HT-29 (cell line): Measurements from ENCODE around the gene ARRDC1. TPM values are rescaled to one million over a fixed set of nuclear protein-coding genes. Genes with fewer than 3 reads are reported as not detected.

ENCODE experiments used
- DNase-seq: peaks from one replicate; pipeline ENCODE4 v3.0.0-alpha.2; 2015; ENCODE audit warnings: low spot score
- small RNA-seq: library from RNA; depleted of rRNA; stranded (forward); fragments of <200 nt; gene quantifications from one replicate; pipeline ENCODE3, GENCODE V24; 2014
- total RNA-seq: library from RNA; depleted of rRNA; stranded (reverse); fragments of >200 nt; shearing (Covaris generic); gene quantifications from 2 replicates; pipeline ENCODE4 v1.2.3, GENCODE V29; 2014; rRNA removed

ARRDC1 gene
- total RNA-seq, 1 experiment from 2014 or later: 189 TPM

- DNase-seq: no peak
Observed at GRCh38 chr9:137639303-137640051, 34.0 kb downstream of the ARRDC1 start.

GRCh38 chr9:137640862-137641261 lies 35.4 kb downstream of the ARRDC1 start:
- no peak for DNase-seq

- DNase-seq: no peak
Observed at GRCh38 chr9:137642118-137642601, 36.7 kb downstream of the ARRDC1 start.

DNA sequence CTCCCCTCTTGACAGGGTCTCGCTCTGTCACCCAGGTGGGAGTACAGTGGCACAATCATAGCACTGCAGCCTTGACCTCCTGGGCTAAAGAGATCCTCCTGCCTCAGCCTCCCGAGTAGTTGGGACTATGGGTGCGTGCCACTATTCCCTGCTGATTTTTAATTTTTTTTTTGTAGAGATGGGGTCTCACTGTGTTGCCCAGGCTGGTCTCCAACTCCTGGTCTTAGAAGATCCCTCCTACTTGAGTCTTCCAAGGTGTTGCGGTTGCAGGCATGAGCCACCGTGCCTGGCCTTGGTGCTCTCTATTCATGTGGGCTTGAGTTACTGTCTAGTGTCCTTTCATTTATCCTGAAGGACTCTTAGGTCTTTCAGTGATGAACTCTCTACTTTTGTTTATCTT lies 37.4 kb downstream of the ARRDC1 start:
- no peak for DNase-seq

DNA sequence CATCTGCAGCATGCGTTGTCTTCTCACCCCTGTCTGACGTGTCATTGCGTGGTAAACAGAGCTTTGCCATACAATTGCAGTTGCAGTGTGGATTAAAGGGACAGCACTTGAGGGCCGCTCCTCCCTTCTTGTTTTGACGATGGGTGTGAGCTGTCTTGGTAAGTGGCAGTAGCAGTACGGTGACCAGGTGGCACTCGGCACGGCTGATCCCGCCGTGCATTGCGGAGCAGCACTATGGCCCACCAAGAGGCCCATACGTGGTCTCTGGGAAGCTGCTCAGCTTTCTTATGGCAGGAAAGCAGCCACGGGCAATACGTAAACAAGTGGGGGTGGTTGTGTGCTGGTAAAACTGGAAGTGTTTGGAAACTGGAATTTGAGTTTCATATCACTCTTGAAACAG lies 38.4 kb downstream of the ARRDC1 start:
- no peak for DNase-seq

DNA sequence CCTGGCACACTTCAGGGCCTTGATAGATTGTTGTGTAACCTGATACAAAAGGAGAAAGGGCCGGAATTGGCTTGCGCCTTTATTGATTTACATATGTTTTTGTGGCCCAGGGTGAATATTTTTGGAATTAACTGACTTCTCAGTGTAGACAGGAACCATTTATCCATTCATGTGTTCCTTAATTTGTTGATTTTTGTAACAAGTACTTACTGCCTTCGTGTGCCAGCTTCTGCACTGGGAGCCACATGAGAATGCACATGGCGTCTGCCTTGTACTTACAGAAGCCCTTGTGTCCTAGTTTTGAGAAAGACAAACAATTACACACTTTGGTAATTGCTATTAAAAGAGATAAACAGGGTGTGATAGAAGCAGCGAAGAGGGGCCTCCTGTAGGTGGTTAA lies 39.7 kb downstream of the ARRDC1 start:
- DNase-seq: no peak

GRCh38 chr9:137646341-137646740 lies 40.9 kb downstream of the ARRDC1 start:
- DNase-seq: no peak

- no peak for DNase-seq
Observed at GRCh38 chr9:137647096-137647714, 41.7 kb downstream of the ARRDC1 start.

- no peak for DNase-seq
Observed at GRCh38 chr9:137648396-137648795, 42.9 kb downstream of the ARRDC1 start.

GRCh38 chr9:137649553-137649952 lies 44.1 kb downstream of the ARRDC1 start:
- no peak for DNase-seq

DNA sequence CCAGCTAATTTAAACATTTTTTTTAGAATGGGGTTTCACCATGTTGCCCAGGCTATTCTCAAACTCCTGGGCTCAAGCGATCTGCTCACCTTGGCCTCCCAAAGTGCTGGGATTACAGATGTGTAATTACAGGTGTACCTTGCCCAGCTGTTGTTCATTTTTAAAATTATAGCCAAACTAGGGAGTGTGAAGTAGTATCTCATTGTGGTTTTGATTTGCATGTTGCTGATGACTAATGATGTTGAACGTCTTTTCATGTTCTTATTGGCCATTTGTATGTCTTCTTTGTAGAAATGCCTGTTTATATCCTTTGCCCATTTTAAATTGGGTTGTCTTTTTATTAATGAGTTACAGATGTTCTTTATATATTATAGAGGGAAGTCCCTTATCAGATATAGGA lies 44.8 kb downstream of the ARRDC1 start:
- DNase-seq: no peak

DNA sequence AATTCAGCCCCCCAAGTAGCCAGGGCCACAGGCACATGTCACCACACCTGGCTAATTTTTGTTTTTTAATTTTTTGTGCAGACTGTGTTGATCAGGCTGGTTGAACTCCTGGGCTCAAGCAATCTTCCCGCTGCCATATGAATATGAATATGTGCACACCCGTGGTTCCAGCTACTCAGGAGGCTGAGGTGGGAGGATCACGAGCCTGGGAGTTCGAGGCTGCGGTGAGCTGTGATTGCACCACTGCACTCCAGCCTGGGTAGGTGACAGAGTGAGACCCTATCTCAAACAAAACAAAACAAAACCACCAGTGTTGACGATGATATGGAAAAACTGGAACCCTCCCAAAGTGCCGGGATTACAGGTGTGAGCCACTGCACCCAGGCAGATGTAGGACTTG lies 45.3 kb downstream of the ARRDC1 start:
- DNase-seq: no peak

- DNase-seq: no peak
Observed at GRCh38 chr9:137656416-137656815, 50.9 kb downstream of the ARRDC1 start.

DNA sequence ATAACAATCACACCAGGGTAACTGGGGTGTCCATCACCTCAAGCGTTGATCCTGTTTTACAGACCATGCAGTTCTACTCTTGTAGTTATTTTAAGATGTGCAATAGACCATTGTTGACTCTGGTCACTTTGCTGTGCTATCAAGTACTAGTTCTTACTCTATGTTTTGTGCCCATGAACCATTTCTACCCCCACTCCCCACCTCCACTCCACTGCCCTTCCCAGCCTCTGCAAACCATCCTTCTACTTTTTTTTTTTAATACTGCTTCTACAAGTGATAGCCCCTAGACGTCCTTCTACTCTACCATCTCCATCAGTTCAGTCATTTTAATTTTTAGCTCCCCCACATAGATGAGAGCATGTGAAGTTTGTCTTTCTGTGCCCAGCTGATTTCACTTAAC lies 52.1 kb downstream of the ARRDC1 start:
- DNase-seq: no peak

DNA sequence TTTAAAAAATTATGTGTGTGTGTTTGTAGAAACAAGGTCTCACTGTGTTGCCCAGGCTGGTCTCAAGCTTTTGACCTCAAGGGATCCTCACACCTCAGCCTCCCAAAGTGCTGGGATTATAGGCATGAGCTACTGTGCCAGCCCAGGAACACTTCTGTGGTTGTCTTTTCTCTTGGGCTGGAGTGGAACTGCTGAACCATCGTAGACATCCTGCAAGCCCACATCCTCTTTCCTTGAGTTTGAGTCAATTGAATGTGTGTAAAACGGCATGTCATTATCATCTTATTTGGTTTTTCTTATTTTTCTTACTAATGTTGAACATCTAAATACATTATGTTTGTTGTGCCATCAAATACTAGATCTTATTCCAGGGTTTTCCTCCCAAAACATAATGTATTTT lies 53.3 kb downstream of the ARRDC1 start:
- DNase-seq: no peak

- DNase-seq: no peak
Observed at GRCh38 chr9:137660144-137660543, 54.7 kb downstream of the ARRDC1 start.

- DNase-seq: no peak
Observed at GRCh38 chr9:137663584-137663983, 58.1 kb downstream of the ARRDC1 start.

DNA sequence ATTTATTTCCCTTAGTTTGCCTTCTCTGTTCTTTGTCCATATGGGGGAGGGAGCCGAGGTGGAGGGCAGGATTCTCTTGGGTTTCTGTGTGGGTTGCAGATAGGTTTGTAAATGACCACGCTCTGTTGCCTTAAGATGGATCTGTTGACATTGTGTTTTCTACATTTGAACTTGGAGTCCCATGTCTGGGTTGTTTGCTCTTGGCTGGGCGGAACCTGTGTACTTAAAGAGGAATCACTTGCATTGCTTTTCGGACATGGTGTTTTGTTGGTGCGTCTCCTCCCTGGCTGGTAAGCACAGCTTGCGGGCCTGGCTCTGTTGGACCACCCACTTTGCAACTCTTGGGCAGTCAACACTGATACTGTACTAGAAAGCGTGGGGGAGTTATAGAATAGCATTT lies 59.2 kb downstream of the ARRDC1 start:
- DNase-seq: peak; percentile 23

Small RNA genes within 50 kb of the gene (small RNA-seq; reads per million reads assigned to genes)
- gene RF00017: not detected

Other genes with a start within 250 kb of the ARRDC1 start
- gene EXD3, start 182.5 kb upstream of the ARRDC1 start, total RNA-seq: 7.6 and 14.1 TPM in 2 replicates
- gene NOXA1, start 182.3 kb upstream of the ARRDC1 start, total RNA-seq: 1.5 and 3.7 TPM in 2 replicates
- 0.76 and 1.3 TPM in 2 replicates for gene ENTPD8, start 164.3 kb upstream of the ARRDC1 start, total RNA-seq
- gene NSMF, start 146.4 kb upstream of the ARRDC1 start, total RNA-seq: 74.4 and 77.7 TPM in 2 replicates
- gene PNPLA7, start 55.3 kb upstream of the ARRDC1 start, total RNA-seq: 0.60 and 0.94 TPM in 2 replicates
- gene MRPL41, start 53.8 kb upstream of the ARRDC1 start, total RNA-seq: 175 TPM in 2 replicates
- 52.5 and 54.5 TPM in 2 replicates for gene DPH7, start 26.8 kb upstream of the ARRDC1 start, total RNA-seq
- gene ZMYND19, start 15.2 kb upstream of the ARRDC1 start, total RNA-seq: 75.9 and 78.4 TPM in 2 replicates
- 76.1 and 85.4 TPM in 2 replicates for gene EHMT1, start 13.3 kb downstream of the ARRDC1 start, total RNA-seq